Endothelial cell of umbilical vein (primary cell): ENCODE measurements around the gene HPSE2. TPM values are rescaled to one million over a fixed set of nuclear protein-coding genes. Genes with fewer than 3 reads are reported as not detected.

Experiments used
- BruUV-seq: library from RNA; stranded (reverse); fragments of 400-500 nt; replicated peaks from 2 replicates; lab custom pipeline; 2021; lab: Mats Ljungman, UMichigan
- CTCF ChIA-PET: fragments of 300-600, 350-600 bp; sonication (Branson Sonifier 250); formaldehyde crosslinking; loops from one replicate; lab custom pipeline; 2021; ENCODE audit warnings: antibody characterized with exemption, inconsistent platforms; lab: Charles Lee
- POLR2A ChIA-PET: fragments of 300-600, 350-600 bp; sonication (Branson Sonifier 250); formaldehyde crosslinking; loops from one replicate; lab custom pipeline; 2021; ENCODE audit warnings: antibody characterized with exemption, inconsistent platforms; lab: Charles Lee
- DNase-seq: peaks from one replicate; pipeline ENCODE4 v3.0.0-alpha.2; 2011; ENCODE audit warnings: low read depth, low spot score
- FAIRE-seq: peaks from 2 replicates; lab custom pipeline; 2011; peaks lifted over from hg19 to GRCh38; lab: Jason Lieb, UNC
- H2AFZ ChIP-seq: 2 replicates; pipeline ENCODE4 v1.6.0; 2012; ENCODE audit warnings: low read depth, low read length, control low read depth, inconsistent platforms
- H3K27ac ChIP-seq: 2 replicates; pipeline ENCODE4 v1.5.1; 2011; ENCODE audit warnings: low read depth, mild to moderate bottlenecking, control low read depth, low read length, moderate library complexity; ENCODE audit not compliant: insufficient read depth
- H3K27me3 ChIP-seq, 2 experiments: 2 replicates each; pipeline versions ENCODE4 v1.6.0 to v1.6.1; 2011; ENCODE audit warnings: low read length in 2 of 2, mixed read lengths in 1 of 2; ENCODE audit not compliant: control insufficient read depth in 2 of 2, insufficient read depth in 2 of 2
- H3K36me3 ChIP-seq, 2 experiments: 2 replicates in 1 of 2; 3 replicates in 1 of 2; pipeline ENCODE4 v1.5.1; 2011; ENCODE audit warnings: low read length in 2 of 2, mild to moderate bottlenecking in 1 of 2, moderate library complexity in 1 of 2; ENCODE audit not compliant: control insufficient read depth in 2 of 2, insufficient read depth in 2 of 2; ENCODE audit errors: extremely low read depth in 1 of 2
- H3K4me1 ChIP-seq: 3 replicates; pipeline ENCODE4 v1.5.1; 2011; ENCODE audit warnings: mild to moderate bottlenecking, low read length; ENCODE audit not compliant: control insufficient read depth, insufficient read depth; ENCODE audit errors: extremely low read depth
- H3K4me2 ChIP-seq: 2 replicates; pipeline ENCODE4 v1.6.1; 2011; ENCODE audit warnings: low read length, control low read depth, mixed read lengths; ENCODE audit not compliant: insufficient read depth
- H3K4me3 ChIP-seq, 3 experiments: fragments of 200-600 bp in 1 of 3; sonication (generic), shearing (Covaris generic) in 1 of 3; replicated peaks in 1 of 3; 2 replicates each; pipeline ENCODE4 v1.5.1; 2011 to 2016; ENCODE audit warnings: control low read depth in 3 of 3, low read length in 3 of 3, mild to moderate bottlenecking in 2 of 3, inconsistent platforms in 1 of 3, low read depth in 1 of 3, moderate library complexity in 1 of 3; ENCODE audit not compliant: insufficient read depth in 1 of 3
- H3K79me2 ChIP-seq: 2 replicates; pipeline ENCODE4 v1.6.0; 2012; ENCODE audit warnings: low read length, inconsistent platforms; ENCODE audit not compliant: control insufficient read depth, insufficient read depth
- H3K9ac ChIP-seq: replicated peaks from 2 replicates; pipeline ENCODE3; 2011; ENCODE audit warnings: low read length, control low read depth; ENCODE audit not compliant: insufficient read depth; ENCODE audit errors: extremely low read depth
- H3K9me1 ChIP-seq: replicated peaks from 3 replicates; pipeline ENCODE4 v1.6.0; 2011; ENCODE audit warnings: mild to moderate bottlenecking, low read length; ENCODE audit not compliant: control insufficient read depth, insufficient read depth; ENCODE audit errors: extremely low read depth
- H3K9me3 ChIP-seq: replicated peaks from 2 replicates; pipeline ENCODE4 v1.5.1; 2012; ENCODE audit warnings: low read length, inconsistent platforms; ENCODE audit not compliant: control insufficient read depth, insufficient read depth
- H4K20me1 ChIP-seq: replicated peaks from 2 replicates; pipeline ENCODE3; 2011; ENCODE audit warnings: mild to moderate bottlenecking, low read length; ENCODE audit not compliant: control insufficient read depth, insufficient read depth; ENCODE audit errors: extremely low read depth
- FOS ChIP-seq: IDR thresholded peaks from 2 replicates; pipeline ENCODE4 v1.6.1; 2011; ENCODE audit warnings: mild to moderate bottlenecking, low read length, moderate library complexity, borderline replicate concordance; ENCODE audit not compliant: insufficient read depth
- GATA2 ChIP-seq: IDR thresholded peaks from 2 replicates; pipeline ENCODE4 v1.7.0; 2011; ENCODE audit warnings: low read depth, mild to moderate bottlenecking, moderate library complexity, mixed read lengths, low read length; ENCODE audit not compliant: insufficient read length, insufficient read depth
- JUN ChIP-seq: IDR thresholded peaks from 2 replicates; pipeline ENCODE4 v1.6.1; 2011; ENCODE audit warnings: borderline replicate concordance, low read depth; ENCODE audit not compliant: insufficient read length, insufficient read depth
- POLR2A ChIP-seq: IDR thresholded peaks from 2 replicates; pipeline ENCODE4 v1.6.1; 2012; ENCODE audit warnings: low read depth, mild to moderate bottlenecking, control low read depth, low read length
- POLR2AphosphoS5 ChIP-seq: IDR thresholded peaks from 2 replicates; pipeline ENCODE4 v1.6.1; 2012; ENCODE audit warnings: low read depth, mild to moderate bottlenecking, control low read depth, low read length, moderate library complexity; ENCODE audit not compliant: insufficient read depth
- dilution Hi-C: fragments of 300-500 bp; cut with MboI; formaldehyde crosslinking; loops from one replicate; pipeline ENCODE4 v1.15.0; 2019; ENCODE audit warnings: low sequenced_read_pairs; ENCODE audit not compliant: extremely low pct_ligation_motif_present
- intact Hi-C: fragments of 100-400 bp; cut with micrococcal nuclease; formaldehyde crosslinking; loops from one replicate; pipeline ENCODE4 v1.10.0; 2022
- polyA plus RNA-seq, 4 experiments: library from polyadenylated mRNA; depleted of rRNA in 3 of 4; stranded (reverse) in 3 of 4; unstranded in 1 of 4; fragments of >200 nt; gene quantifications; 2 replicates each; pipeline versions ENCODE4 v1.2.1 to v1.2.3, GENCODE V29; 2011 to 2012; ENCODE audit warnings: missing spikeins in 1 of 4
- total RNA-seq: library from RNA; stranded (reverse); gene quantifications from 2 replicates; pipeline ENCODE4 v1.2.3, GENCODE V29; 2021
- TF ChIP-seq, protein P1 (sequence below), 2 donors: IDR thresholded peaks; 1 replicate in 1 of 2; 2 replicates in 1 of 2; pipeline ENCODE4 v1.5.1; 2011; ENCODE audit warnings: low read length in 2 of 2, mild to moderate bottlenecking in 2 of 2, moderate library complexity in 2 of 2, control low read depth in 1 of 2, inconsistent platforms in 1 of 2, low read depth in 1 of 2; ENCODE audit not compliant: insufficient read depth in 1 of 2; ENCODE audit errors: extremely low read depth in 1 of 2
- TF ChIP-seq, protein P2 (sequence below): IDR thresholded peaks from 2 replicates; pipeline ENCODE4 v1.6.1; 2011; ENCODE audit not compliant: insufficient read depth, insufficient read length

The HPSE2 gene
- total and polyA plus RNA-seq, 2 donors (not counting 3 experiments of a cell fraction or from before 2014, with no cell fraction given), result not detected

DNA sequence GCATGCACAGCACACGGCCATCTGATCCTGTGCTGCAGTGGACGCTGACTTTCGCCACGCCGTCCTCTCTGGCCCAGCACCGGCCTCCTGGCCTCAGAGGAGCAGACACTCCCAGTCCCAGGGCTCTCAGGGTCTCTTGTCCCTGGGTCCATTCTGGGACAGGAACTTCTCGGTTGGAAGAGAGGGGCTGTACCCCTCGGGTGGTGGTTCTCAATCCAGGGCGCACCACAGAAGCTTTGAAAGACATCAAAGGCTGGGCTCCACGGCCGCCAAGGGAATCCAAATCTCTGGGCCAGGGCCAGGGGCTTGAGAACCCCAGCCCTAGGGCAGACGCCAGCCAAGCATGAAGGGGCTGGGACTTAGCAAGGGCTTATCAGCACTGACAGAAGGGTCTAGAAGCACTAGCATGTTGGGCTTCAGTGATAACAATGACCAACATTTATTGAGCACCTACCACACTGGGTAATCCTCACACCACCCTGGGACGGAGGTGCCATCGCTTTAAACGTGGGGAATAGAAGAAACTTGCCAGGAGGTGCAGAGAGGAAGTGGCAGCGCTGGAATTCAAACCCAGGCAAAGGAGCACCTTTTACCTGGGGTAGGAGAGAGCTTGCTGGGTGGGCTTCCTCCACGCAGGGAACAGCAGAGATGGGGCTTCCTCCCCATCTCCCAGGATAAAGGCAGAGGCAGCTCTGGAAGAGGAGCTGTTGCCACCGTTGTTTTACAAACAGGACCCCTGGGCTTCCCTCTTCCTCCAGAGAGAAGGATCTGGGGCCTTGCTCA, 818.9 kb downstream of the HPSE2 start:
- H3K9ac ChIP-seq, result no peak overlapping the region
- no peak overlapping the region for H3K4me2 ChIP-seq
- TSS peak; percentile 8 for BruUV-seq
- dilution Hi-C loops, result no loop called here
- intact Hi-C loops, result no loop called here
- H3K27ac ChIP-seq, result no peak overlapping the region
- ChIA-PET POLR2A (no interaction called here), CTCF (interaction anchor here (1.0 to 2.2 kb wide), 2 partner anchors 9 to 50 kb away, joined by 3 to 6 read pairs; no protein-coding TSS in a partner anchor)
- no peak for DNase-seq
- no peak for TF ChIP-seq GATA2
- TF ChIP-seq, protein P1, sequence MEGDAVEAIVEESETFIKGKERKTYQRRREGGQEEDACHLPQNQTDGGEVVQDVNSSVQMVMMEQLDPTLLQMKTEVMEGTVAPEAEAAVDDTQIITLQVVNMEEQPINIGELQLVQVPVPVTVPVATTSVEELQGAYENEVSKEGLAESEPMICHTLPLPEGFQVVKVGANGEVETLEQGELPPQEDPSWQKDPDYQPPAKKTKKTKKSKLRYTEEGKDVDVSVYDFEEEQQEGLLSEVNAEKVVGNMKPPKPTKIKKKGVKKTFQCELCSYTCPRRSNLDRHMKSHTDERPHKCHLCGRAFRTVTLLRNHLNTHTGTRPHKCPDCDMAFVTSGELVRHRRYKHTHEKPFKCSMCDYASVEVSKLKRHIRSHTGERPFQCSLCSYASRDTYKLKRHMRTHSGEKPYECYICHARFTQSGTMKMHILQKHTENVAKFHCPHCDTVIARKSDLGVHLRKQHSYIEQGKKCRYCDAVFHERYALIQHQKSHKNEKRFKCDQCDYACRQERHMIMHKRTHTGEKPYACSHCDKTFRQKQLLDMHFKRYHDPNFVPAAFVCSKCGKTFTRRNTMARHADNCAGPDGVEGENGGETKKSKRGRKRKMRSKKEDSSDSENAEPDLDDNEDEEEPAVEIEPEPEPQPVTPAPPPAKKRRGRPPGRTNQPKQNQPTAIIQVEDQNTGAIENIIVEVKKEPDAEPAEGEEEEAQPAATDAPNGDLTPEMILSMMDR (IDR thresholded peaks at IDR 0.05; ENCODE audit: extremely low read depth in 1 of 2, insufficient read depth in 1 of 2, low read depth in 1 of 2, low read length in 2 of 2), result no peak
- TF ChIP-seq, protein P2, sequence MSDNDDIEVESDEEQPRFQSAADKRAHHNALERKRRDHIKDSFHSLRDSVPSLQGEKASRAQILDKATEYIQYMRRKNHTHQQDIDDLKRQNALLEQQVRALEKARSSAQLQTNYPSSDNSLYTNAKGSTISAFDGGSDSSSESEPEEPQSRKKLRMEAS, result no peak
- TF ChIP-seq FOS, result no peak
- TF ChIP-seq POLR2AphosphoS5, result no peak
- no peak for TF ChIP-seq POLR2A
- TF ChIP-seq JUN, result no peak
- H3K9me1 ChIP-seq, result no peaks in the 10 kb centered on the region
- H3K4me3 ChIP-seq, result no peak overlapping the region
- H3K36me3 ChIP-seq, result peaks cover 3 to 26% of the 10 kb centered on the region in 2 experiments
- H3K27me3 ChIP-seq, result no peaks in the 10 kb centered on the region
- peaks cover 14% of the 10 kb centered on the region for H3K4me1 ChIP-seq
- no peaks in the 10 kb centered on the region for H3K9me3 ChIP-seq
- FAIRE-seq, result no peak
- H2AFZ ChIP-seq, result no peak overlapping the region
- H3K79me2 ChIP-seq, result no peaks in the 10 kb centered on the region
- H4K20me1 ChIP-seq, result no peaks in the 10 kb centered on the region
